HepG2 (cell line): ENCODE measurements around the gene SGCE. TPM values are rescaled to one million over a fixed set of nuclear protein-coding genes. Genes with fewer than 3 reads are reported as not detected.
A peak's percentile ranks its signal among the peaks of the same experiment; 100 is the strongest.

Experiments used
- STAG1 ChIP-seq: sonication (generic); formaldehyde crosslinking; IDR thresholded peaks from 2 replicates; pipeline ENCODE4 v1.4.0; 2020; ENCODE audit warnings: missing genetic modification reagents
- polyA plus RNA-seq, 8 experiments: library from polyadenylated mRNA; depleted of rRNA in 3 of 8; stranded (reverse) in 7 of 8; unstranded in 1 of 8; fragments of >200 nt; fragmentation: Illumina TruSeq in 4 of 8; extraction: Trizol in 4 of 8; gene quantifications; 2 replicates each; pipeline versions ENCODE4 v1.2.1 to v1.2.3, GENCODE V29; 2011 to 2016; ENCODE audit warnings: low read depth in 4 of 8, missing spikeins in 1 of 8, mixed read lengths in 1 of 8; ENCODE audit not compliant: insufficient read depth in 1 of 8
- total RNA-seq, 5 experiments: library from RNA; depleted of rRNA; stranded (reverse); fragments of >200 nt; fragmentation: Illumina TruSeq; extraction: Trizol; gene quantifications; 2 replicates each; pipeline ENCODE4 v1.2.3, GENCODE V29; 2016; ENCODE audit warnings: low read depth in 1 of 5
- TF ChIP-seq, protein P1 (sequence below): sonication (generic); formaldehyde crosslinking; IDR thresholded peaks from 2 replicates; pipeline ENCODE4 v1.4.0; 2020; ENCODE audit warnings: missing genetic modification reagents
- TF ChIP-seq, protein P2 (sequence below): sonication (generic); formaldehyde crosslinking; IDR thresholded peaks from 2 replicates; pipeline ENCODE4 v1.4.0; 2020; ENCODE audit warnings: missing genetic modification reagents
- TF ChIP-seq, protein P3 (sequence below): sonication (generic); formaldehyde crosslinking; IDR thresholded peaks from 2 replicates; pipeline ENCODE4 v1.5.0; 2020; ENCODE audit warnings: missing genetic modification reagents
- TF ChIP-seq, protein P4 (sequence below): sonication (generic); formaldehyde crosslinking; IDR thresholded peaks from 2 replicates; pipeline ENCODE4 v1.5.1; 2020; ENCODE audit warnings: missing genetic modification reagents, mild to moderate bottlenecking, borderline replicate concordance
- TF ChIP-seq, protein P5 (sequence below): IDR thresholded peaks from 2 replicates; pipeline ENCODE4 v1.6.1; 2016; ENCODE audit warnings: mild to moderate bottlenecking

SGCE gene
- total and polyA plus RNA-seq, 2 of the 13 experiments (the other 11 are each of a cell fraction or from before 2014, with no cell fraction given), result 52.3 to 71.1 TPM

DNA sequence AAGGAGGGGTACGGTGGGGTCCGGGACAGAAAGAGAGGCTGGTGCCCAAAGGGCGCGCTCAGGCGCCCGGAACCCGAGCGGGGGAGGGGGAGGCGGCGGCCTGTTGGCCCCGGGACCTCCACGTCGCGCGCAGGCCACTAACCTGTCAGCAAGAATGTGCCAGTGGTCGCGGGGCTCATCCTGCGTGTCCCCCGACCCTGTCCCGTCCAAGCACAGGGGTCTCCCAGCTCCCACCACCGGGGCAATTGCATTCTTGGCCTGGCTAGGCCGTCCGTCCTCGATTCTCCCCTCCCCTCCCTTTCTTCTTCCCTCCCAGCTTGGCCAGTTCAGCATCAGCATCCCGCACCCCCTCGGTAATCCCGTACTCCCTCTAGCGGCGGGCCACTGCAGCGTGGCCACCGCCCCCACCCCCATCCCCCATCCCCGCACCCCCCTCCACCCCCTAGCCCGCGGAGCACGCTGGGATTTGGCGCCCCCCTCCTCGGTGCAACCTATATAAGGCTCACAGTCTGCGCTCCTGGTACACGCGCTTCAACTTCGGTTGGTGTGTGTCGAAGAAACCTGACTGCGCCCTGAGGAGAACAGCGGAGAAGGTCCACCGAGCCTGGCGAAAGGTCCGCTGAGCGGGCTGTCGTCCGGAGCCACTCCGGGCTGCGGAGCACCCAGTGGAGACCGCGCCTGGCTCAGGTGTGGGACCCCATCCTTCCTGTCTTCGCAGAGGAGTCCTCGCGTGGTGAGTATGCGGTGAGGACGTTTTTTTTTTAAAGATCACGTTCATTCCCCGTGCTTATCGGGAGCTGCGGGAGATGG lies at the start of gene SGCE (continued):
- TF ChIP-seq, protein P1, sequence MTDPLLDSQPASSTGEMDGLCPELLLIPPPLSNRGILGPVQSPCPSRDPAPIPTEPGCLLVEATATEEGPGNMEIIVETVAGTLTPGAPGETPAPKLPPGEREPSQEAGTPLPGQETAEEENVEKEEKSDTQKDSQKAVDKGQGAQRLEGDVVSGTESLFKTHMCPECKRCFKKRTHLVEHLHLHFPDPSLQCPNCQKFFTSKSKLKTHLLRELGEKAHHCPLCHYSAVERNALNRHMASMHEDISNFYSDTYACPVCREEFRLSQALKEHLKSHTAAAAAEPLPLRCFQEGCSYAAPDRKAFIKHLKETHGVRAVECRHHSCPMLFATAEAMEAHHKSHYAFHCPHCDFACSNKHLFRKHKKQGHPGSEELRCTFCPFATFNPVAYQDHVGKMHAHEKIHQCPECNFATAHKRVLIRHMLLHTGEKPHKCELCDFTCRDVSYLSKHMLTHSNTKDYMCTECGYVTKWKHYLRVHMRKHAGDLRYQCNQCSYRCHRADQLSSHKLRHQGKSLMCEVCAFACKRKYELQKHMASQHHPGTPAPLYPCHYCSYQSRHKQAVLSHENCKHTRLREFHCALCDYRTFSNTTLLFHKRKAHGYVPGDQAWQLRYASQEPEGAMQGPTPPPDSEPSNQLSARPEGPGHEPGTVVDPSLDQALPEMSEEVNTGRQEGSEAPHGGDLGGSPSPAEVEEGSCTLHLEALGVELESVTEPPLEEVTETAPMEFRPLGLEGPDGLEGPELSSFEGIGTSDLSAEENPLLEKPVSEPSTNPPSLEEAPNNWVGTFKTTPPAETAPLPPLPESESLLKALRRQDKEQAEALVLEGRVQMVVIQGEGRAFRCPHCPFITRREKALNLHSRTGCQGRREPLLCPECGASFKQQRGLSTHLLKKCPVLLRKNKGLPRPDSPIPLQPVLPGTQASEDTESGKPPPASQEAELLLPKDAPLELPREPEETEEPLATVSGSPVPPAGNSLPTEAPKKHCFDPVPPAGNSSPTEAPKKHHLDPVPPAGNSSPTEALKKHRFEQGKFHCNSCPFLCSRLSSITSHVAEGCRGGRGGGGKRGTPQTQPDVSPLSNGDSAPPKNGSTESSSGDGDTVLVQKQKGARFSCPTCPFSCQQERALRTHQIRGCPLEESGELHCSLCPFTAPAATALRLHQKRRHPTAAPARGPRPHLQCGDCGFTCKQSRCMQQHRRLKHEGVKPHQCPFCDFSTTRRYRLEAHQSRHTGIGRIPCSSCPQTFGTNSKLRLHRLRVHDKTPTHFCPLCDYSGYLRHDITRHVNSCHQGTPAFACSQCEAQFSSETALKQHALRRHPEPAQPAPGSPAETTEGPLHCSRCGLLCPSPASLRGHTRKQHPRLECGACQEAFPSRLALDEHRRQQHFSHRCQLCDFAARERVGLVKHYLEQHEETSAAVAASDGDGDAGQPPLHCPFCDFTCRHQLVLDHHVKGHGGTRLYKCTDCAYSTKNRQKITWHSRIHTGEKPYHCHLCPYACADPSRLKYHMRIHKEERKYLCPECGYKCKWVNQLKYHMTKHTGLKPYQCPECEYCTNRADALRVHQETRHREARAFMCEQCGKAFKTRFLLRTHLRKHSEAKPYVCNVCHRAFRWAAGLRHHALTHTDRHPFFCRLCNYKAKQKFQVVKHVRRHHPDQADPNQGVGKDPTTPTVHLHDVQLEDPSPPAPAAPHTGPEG (CRISPR knock-in tag), result no peak; the same call in 1 of the 2 replicates
- TF ChIP-seq, protein P2, sequence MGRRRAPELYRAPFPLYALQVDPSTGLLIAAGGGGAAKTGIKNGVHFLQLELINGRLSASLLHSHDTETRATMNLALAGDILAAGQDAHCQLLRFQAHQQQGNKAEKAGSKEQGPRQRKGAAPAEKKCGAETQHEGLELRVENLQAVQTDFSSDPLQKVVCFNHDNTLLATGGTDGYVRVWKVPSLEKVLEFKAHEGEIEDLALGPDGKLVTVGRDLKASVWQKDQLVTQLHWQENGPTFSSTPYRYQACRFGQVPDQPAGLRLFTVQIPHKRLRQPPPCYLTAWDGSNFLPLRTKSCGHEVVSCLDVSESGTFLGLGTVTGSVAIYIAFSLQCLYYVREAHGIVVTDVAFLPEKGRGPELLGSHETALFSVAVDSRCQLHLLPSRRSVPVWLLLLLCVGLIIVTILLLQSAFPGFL, result no peak
- TF ChIP-seq, protein P3, sequence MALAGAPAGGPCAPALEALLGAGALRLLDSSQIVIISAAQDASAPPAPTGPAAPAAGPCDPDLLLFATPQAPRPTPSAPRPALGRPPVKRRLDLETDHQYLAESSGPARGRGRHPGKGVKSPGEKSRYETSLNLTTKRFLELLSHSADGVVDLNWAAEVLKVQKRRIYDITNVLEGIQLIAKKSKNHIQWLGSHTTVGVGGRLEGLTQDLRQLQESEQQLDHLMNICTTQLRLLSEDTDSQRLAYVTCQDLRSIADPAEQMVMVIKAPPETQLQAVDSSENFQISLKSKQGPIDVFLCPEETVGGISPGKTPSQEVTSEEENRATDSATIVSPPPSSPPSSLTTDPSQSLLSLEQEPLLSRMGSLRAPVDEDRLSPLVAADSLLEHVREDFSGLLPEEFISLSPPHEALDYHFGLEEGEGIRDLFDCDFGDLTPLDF (CRISPR knock-in tag), result 0 out of 2 replicates have a peak, but pooled peaks have one; percentile 27
- TF ChIP-seq STAG1, result peak; percentile 45
- TF ChIP-seq, protein P4, sequence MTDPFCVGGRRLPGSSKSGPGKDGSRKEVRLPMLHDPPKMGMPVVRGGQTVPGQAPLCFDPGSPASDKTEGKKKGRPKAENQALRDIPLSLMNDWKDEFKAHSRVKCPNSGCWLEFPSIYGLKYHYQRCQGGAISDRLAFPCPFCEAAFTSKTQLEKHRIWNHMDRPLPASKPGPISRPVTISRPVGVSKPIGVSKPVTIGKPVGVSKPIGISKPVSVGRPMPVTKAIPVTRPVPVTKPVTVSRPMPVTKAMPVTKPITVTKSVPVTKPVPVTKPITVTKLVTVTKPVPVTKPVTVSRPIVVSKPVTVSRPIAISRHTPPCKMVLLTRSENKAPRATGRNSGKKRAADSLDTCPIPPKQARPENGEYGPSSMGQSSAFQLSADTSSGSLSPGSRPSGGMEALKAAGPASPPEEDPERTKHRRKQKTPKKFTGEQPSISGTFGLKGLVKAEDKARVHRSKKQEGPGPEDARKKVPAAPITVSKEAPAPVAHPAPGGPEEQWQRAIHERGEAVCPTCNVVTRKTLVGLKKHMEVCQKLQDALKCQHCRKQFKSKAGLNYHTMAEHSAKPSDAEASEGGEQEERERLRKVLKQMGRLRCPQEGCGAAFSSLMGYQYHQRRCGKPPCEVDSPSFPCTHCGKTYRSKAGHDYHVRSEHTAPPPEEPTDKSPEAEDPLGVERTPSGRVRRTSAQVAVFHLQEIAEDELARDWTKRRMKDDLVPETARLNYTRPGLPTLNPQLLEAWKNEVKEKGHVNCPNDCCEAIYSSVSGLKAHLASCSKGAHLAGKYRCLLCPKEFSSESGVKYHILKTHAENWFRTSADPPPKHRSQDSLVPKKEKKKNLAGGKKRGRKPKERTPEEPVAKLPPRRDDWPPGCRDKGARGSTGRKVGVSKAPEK (CRISPR knock-in tag), result peak; percentile 69; the same call in 1 of the 2 replicates
- TF ChIP-seq, protein P5, sequence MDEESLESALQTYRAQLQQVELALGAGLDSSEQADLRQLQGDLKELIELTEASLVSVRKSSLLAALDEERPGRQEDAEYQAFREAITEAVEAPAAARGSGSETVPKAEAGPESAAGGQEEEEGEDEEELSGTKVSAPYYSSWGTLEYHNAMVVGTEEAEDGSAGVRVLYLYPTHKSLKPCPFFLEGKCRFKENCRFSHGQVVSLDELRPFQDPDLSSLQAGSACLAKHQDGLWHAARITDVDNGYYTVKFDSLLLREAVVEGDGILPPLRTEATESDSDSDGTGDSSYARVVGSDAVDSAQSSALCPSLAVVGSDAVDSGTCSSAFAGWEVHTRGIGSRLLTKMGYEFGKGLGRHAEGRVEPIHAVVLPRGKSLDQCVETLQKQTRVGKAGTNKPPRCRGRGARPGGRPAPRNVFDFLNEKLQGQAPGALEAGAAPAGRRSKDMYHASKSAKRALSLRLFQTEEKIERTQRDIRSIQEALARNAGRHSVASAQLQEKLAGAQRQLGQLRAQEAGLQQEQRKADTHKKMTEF, result peak; percentile 43; the same call in 1 of the 2 replicates
